Midbrain (tissue), 1 donor: Measurements from ENCODE around the gene IDS.
A peak's percentile ranks its signal among the peaks of the same experiment; 100 is the strongest.
"Not testable (repeated sequence)": the region's sequence is repeated elsewhere in the genome, so short reads cannot be mapped to it uniquely, and the experiment has no call there.

Experiments used
- DNase-seq: peaks from one replicate; lab custom pipeline; 2025; lab: John Stamatoyannopoulos, UW

Gene IDS

GRCh38 chrX:149527705-149528104, 22.6 kb upstream of the IDS start:
- DNase-seq: no peak

GRCh38 chrX:149526318-149527033, 21.4 kb upstream of the IDS start:
- DNase-seq: not testable (repeated sequence)

GRCh38 chrX:149525903-149526302, 20.8 kb upstream of the IDS start:
- not testable (repeated sequence) for DNase-seq

GRCh38 chrX:149525389-149525788, 20.3 kb upstream of the IDS start:
- peak; percentile 9 for DNase-seq

GRCh38 chrX:149522916-149523315, 17.8 kb upstream of the IDS start:
- DNase-seq: no peak

GRCh38 chrX:149521438-149521837, 16.3 kb upstream of the IDS start:
- DNase-seq: no peak

- not testable (repeated sequence) for DNase-seq
Observed at GRCh38 chrX:149520636-149521277, 15.7 kb upstream of the IDS start.

GRCh38 chrX:149518236-149518635, 13.1 kb upstream of the IDS start:
- DNase-seq: no peak

GRCh38 chrX:149517308-149517707, 12.2 kb upstream of the IDS start:
- DNase-seq: no peak

- DNase-seq: no peak
Observed at GRCh38 chrX:149516604-149517003, 11.5 kb upstream of the IDS start.

GRCh38 chrX:149515954-149516602, 11.0 kb upstream of the IDS start:
- DNase-seq: no peak

GRCh38 chrX:149513825-149514428, 8.8 kb upstream of the IDS start:
- DNase-seq: no peak

GRCh38 chrX:149512225-149512885, 7.2 kb upstream of the IDS start:
- DNase-seq: peak; percentile 42

GRCh38 chrX:149511081-149511480, 6.0 kb upstream of the IDS start:
- DNase-seq: no peak

GRCh38 chrX:149510386-149510785, 5.3 kb upstream of the IDS start:
- no peak for DNase-seq

GRCh38 chrX:149508467-149508866, 3.4 kb upstream of the IDS start:
- no peak for DNase-seq

GRCh38 chrX:149506349-149506748, 1.2 kb upstream of the IDS start:
- no peak for DNase-seq

GRCh38 chrX:149505671-149506070, 565 bp upstream of the IDS start:
- DNase-seq: no peak

- DNase-seq: no peak
Observed at GRCh38 chrX:149504226-149504914, 736 bp downstream of the IDS start.

- DNase-seq: not testable (repeated sequence)
Observed at GRCh38 chrX:149503446-149503845, 1.7 kb downstream of the IDS start.

GRCh38 chrX:149502923-149503322, 2.2 kb downstream of the IDS start:
- not testable (repeated sequence) for DNase-seq

- DNase-seq: no peak
Observed at GRCh38 chrX:149499766-149500165, 5.3 kb downstream of the IDS start.
